CD4-positive, alpha-beta T cell (primary cell): ENCODE results near the gene NUDT3. TPM values are rescaled to one million over a fixed set of nuclear protein-coding genes. Genes with fewer than 3 reads are reported as not detected.

Experiments used
- ATAC-seq: fragments of 200-7000 bp; cut with Tn5 transposase; one replicate; pipeline ENCODE4 v1.10.0; 2022; ENCODE audit warnings: mild to moderate bottlenecking; ENCODE audit not compliant: poor library complexity
- CTCF ChIA-PET: fragments of 350-600 bp; sonication (Branson Sonifier 250); formaldehyde crosslinking; loops from one replicate; lab custom pipeline; 2021; ENCODE audit warnings: antibody characterized with exemption, inconsistent platforms; lab: Charles Lee
- POLR2A ChIA-PET: fragments of 350-600 bp; sonication (Branson Sonifier 250); formaldehyde crosslinking; loops from one replicate; lab custom pipeline; 2021; ENCODE audit warnings: antibody characterized with exemption, inconsistent platforms; lab: Charles Lee
- DNase-seq, 14 experiments: peaks; one replicate each; pipeline ENCODE4 v3.0.0-alpha.2; 2013 to 2020; ENCODE audit warnings: mixed read lengths in 2 of 14
- H3K27ac ChIP-seq, 2 donors: one replicate each; pipeline versions ENCODE4 v1.5.1 to v1.7.0; 2013; ENCODE audit warnings: low read length in 2 of 2, low read depth in 1 of 2, mild to moderate bottlenecking in 1 of 2
- H3K27me3 ChIP-seq, 2 experiments: 1 replicate in 1 of 2; 2 replicates in 1 of 2; pipeline versions ENCODE4 v1.6.1 to v1.7.0; 2013; ENCODE audit warnings: low read length in 2 of 2, control low read depth in 1 of 2, mild to moderate bottlenecking in 1 of 2, moderate library complexity in 1 of 2; ENCODE audit not compliant: insufficient read depth in 2 of 2, control insufficient read depth in 1 of 2
- H3K36me3 ChIP-seq: one replicate; pipeline ENCODE4 v1.6.1; 2013; ENCODE audit warnings: low read length, control low read depth; ENCODE audit not compliant: insufficient read depth
- H3K4me1 ChIP-seq: one replicate; pipeline ENCODE4 v1.6.1; 2013; ENCODE audit warnings: low read length, control low read depth; ENCODE audit not compliant: insufficient read depth
- H3K4me3 ChIP-seq: one replicate; pipeline ENCODE4 v1.5.1; 2013; ENCODE audit warnings: mild to moderate bottlenecking, low read length, moderate library complexity
- H3K9me3 ChIP-seq, 2 experiments: 1 replicate in 1 of 2; 2 replicates in 1 of 2; pipeline versions ENCODE4 v1.6.1 to v1.7.0; 2013; ENCODE audit warnings: low read length in 2 of 2, mild to moderate bottlenecking in 2 of 2, control low read depth in 1 of 2, moderate library complexity in 1 of 2; ENCODE audit not compliant: control insufficient read depth in 1 of 2, insufficient read depth in 1 of 2
- H3K27ac Mint-ChIP-seq: one replicate; pipeline ENCODE4 v1.8.0; 2020; ENCODE audit warnings: mixed read lengths
- H3K27me3 Mint-ChIP-seq: one replicate; pipeline ENCODE4 v1.8.0; 2021; ENCODE audit warnings: mixed read lengths
- H3K36me3 Mint-ChIP-seq: one replicate; pipeline ENCODE4 v1.8.0; 2021; ENCODE audit warnings: low read depth, mixed read lengths
- H3K4me1 Mint-ChIP-seq: one replicate; pipeline ENCODE4 v1.8.0; 2021; ENCODE audit warnings: low read depth, mixed read lengths
- H3K4me3 Mint-ChIP-seq: one replicate; pipeline ENCODE4 v1.8.0; 2020; ENCODE audit warnings: mild to moderate bottlenecking, mixed read lengths
- H3K9me3 Mint-ChIP-seq: one replicate; pipeline ENCODE4 v1.8.0; 2020; ENCODE audit warnings: mixed read lengths
- intact Hi-C, 2 experiments: fragments of 100-400 bp; cut with DNase I in 1 of 2; cut with micrococcal nuclease in 1 of 2; formaldehyde crosslinking; loops; one replicate each; pipeline versions ENCODE4 v1.15.1 to v1.9.0; 2023 to 2025; cut with DNase I, micrococcal nuclease
- total RNA-seq, 174 experiments: library from RNA in 2 of 174; stranded (reverse) in 2 of 174; gene quantifications; one replicate each; pipeline ENCODE4 v1.2.3 and lab custom pipeline; 2021 to 2026
- TF ChIP-seq, protein P1 (sequence below): fragments of 200-600 bp; IDR thresholded peaks from one replicate; pipeline ENCODE4 v1.8.0; 2022; ENCODE audit warnings: antibody characterized with exemption, mild to moderate bottlenecking

The NUDT3 gene
- total RNA-seq, 2 experiments from 2014 or later = 14.8 to 15.0 TPM

DNA sequence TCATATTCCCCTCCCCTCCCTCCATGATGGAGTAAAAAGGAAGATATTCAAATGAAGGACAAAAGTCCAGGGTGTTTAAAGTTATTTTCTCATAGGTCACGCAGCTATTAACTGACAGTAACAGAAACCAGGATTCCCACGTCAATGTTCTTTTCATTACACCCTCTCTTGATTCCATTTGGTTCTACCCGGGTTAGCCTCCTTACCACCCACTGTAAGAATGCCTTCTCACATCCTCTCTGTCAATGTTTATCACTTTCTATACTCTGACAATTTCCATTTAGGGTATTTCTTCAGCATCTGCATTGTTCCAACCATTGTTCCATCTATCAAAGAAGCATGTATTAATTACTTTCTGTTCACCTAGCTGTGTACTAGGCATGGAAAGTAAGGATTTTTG, 52.1 kb downstream of the NUDT3 start:
- Mint-ChIP-seq H3K4me3 (no peak overlapping the region), H3K27me3 (no peaks in the 10 kb centered on the region), H3K27ac (no peak overlapping the region), H3K36me3 (peaks cover 45% of the 10 kb centered on the region), H3K4me1 (peaks cover 66% of the 10 kb centered on the region), H3K9me3 (no peaks in the 10 kb centered on the region)
- POLR2A ChIA-PET = no interaction called here
- no peaks in the 10 kb centered on the region for H3K9me3 ChIP-seq
- peaks cover 14% of the 10 kb centered on the region for H3K36me3 ChIP-seq
- TF ChIP-seq, protein P1, sequence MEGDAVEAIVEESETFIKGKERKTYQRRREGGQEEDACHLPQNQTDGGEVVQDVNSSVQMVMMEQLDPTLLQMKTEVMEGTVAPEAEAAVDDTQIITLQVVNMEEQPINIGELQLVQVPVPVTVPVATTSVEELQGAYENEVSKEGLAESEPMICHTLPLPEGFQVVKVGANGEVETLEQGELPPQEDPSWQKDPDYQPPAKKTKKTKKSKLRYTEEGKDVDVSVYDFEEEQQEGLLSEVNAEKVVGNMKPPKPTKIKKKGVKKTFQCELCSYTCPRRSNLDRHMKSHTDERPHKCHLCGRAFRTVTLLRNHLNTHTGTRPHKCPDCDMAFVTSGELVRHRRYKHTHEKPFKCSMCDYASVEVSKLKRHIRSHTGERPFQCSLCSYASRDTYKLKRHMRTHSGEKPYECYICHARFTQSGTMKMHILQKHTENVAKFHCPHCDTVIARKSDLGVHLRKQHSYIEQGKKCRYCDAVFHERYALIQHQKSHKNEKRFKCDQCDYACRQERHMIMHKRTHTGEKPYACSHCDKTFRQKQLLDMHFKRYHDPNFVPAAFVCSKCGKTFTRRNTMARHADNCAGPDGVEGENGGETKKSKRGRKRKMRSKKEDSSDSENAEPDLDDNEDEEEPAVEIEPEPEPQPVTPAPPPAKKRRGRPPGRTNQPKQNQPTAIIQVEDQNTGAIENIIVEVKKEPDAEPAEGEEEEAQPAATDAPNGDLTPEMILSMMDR = no peak
- H3K4me1 ChIP-seq = peaks cover 3% of the 10 kb centered on the region
- H3K4me3 ChIP-seq = no peak overlapping the region
- H3K27ac ChIP-seq = no peak overlapping the region
- ATAC-seq = no peak
- H3K27me3 ChIP-seq = no peaks in the 10 kb centered on the region
- DNase-seq = no peak
- intact Hi-C loops = no loop called here
- CTCF ChIA-PET = no interaction called here

DNA sequence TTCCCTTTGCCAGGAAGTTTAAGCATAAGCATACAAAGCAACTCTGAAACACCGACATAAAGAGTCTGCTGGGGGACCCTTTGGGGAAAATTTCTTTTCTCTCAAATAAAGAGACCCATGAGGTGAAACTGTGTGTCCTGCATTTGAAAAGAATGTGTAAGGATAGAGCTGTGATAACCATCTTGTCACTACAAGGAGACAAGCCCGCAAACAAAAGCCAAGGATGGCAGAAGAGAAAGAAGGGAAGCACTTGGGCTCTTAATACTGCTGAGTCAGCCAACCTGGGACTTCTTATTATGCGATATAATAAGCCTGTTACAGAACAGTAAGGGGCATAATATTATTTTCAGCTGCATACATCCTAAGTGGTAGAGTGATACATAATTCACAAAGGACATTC, 52.5 kb downstream of the NUDT3 start:
- Mint-ChIP-seq H3K4me3 (no peak overlapping the region), H3K36me3 (peaks cover 47% of the 10 kb centered on the region), H3K27ac (no peak overlapping the region), H3K4me1 (peaks cover 66% of the 10 kb centered on the region), H3K27me3 (no peaks in the 10 kb centered on the region), H3K9me3 (no peaks in the 10 kb centered on the region)
- no peak overlapping the region for H3K27ac ChIP-seq
- H3K4me3 ChIP-seq = no peak overlapping the region
- TF ChIP-seq, protein P1 = no peak
- H3K9me3 ChIP-seq = no peaks in the 10 kb centered on the region
- H3K27me3 ChIP-seq = no peaks in the 10 kb centered on the region
- peaks cover 3% of the 10 kb centered on the region for H3K4me1 ChIP-seq
- POLR2A ChIA-PET = no interaction called here
- H3K36me3 ChIP-seq = peaks cover 14% of the 10 kb centered on the region
- DNase-seq (no peak), ATAC-seq (no peak)
- CTCF ChIA-PET = no interaction called here
- intact Hi-C loops = no loop called here

DNA sequence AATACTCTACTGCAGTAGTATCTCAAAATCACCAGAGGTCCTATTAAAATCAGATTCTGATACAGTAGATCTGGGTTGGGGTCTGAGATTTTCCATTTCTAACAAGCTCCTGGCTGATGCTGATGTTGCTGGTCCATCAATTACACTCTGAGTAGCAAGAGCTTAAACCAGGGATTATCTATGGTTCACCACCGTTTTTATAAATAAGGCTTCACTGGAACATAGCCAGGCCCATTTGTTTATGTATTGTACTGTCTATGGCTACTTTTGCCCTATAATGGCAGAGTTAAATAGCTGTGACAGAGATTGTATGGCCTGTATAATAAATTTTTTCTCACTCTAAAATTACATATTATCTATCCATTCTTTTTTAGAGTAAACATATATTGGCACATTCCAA, 53.0 kb downstream of the NUDT3 start:
- Mint-ChIP-seq H3K27me3 (no peaks in the 10 kb centered on the region), H3K9me3 (no peaks in the 10 kb centered on the region), H3K4me1 (peaks cover 64% of the 10 kb centered on the region), H3K4me3 (no peak overlapping the region), H3K27ac (no peak overlapping the region), H3K36me3 (peaks cover 52% of the 10 kb centered on the region)
- ATAC-seq (no peak), DNase-seq (no peak)
- CTCF ChIA-PET = no interaction called here
- no peaks in the 10 kb centered on the region for H3K4me1 ChIP-seq
- intact Hi-C loops = no loop called here
- H3K9me3 ChIP-seq = no peaks in the 10 kb centered on the region
- POLR2A ChIA-PET = no interaction called here
- TF ChIP-seq, protein P1 = no peak
- H3K27me3 ChIP-seq = no peaks in the 10 kb centered on the region
- H3K27ac ChIP-seq = no peak overlapping the region
- peaks cover 17% of the 10 kb centered on the region for H3K36me3 ChIP-seq
- no peak overlapping the region for H3K4me3 ChIP-seq
